Cortex of kidney (tissue), 1 donor: Measurements from ENCODE around the gene ZFP36.

Experiments used
- DNase-seq: peaks from one replicate; lab custom pipeline; 2025; lab: John Stamatoyannopoulos, UW

The ZFP36 gene

DNA sequence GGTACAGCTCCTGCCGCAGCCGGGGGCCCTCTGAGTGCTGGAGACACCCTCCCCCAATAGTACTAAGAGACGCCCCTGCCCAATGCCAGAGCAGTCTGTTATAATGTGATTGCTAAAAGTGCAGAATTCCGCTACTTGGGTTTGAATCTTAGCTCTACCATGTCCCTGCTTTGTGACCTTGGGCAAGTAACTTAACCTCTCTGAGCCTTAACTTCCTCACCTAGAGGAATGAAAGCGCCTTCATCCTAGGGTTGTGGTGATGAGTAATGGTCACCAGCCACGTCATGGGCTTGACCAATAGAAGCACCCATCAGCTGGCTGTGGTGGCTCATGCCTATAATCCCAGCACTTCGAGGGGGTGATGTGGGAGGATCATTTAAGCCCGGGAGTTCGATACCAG, 12.4 kb downstream of the ZFP36 start:
- DNase-seq = no peak

DNA sequence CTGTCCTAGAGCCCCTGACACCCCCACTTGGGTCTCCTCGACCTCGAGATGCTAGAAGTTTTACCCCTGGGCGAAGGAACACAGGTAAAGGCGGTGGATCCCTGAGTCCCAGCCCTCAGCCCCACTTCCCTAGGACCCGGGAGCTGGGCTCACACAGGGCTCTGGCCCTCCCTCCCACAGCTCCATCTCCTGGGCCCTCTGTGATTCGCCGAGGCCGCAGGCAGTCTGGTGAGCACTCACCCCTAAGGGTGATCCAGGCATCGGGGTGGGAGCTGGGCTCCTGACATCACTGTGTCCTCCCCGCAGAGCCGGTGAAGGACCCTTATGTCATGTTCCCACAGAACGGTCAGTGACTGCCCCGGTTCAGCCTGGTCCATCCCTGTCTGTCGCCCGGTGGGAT, 14.1 kb downstream of the ZFP36 start:
- no peak for DNase-seq

DNA sequence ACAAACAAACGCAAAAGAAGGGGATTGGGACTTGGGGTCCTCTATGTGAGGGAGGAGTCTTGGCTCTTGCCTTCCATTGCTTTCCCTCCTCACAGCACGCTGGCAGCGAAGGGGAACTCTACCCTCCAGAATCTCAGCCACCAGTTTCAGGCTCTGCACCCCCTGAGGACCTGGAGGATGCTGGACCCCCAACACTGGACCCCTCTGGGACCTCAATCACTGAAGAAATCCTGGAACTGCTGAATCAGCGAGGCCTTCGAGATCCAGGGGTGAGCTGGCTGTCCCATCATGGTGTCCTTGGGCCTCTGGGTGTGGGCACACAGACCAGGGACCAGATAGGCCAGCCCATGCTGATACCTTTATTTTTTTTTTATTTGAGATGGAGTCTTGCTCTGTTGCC, 15.4 kb downstream of the ZFP36 start:
- no peak for DNase-seq

DNA sequence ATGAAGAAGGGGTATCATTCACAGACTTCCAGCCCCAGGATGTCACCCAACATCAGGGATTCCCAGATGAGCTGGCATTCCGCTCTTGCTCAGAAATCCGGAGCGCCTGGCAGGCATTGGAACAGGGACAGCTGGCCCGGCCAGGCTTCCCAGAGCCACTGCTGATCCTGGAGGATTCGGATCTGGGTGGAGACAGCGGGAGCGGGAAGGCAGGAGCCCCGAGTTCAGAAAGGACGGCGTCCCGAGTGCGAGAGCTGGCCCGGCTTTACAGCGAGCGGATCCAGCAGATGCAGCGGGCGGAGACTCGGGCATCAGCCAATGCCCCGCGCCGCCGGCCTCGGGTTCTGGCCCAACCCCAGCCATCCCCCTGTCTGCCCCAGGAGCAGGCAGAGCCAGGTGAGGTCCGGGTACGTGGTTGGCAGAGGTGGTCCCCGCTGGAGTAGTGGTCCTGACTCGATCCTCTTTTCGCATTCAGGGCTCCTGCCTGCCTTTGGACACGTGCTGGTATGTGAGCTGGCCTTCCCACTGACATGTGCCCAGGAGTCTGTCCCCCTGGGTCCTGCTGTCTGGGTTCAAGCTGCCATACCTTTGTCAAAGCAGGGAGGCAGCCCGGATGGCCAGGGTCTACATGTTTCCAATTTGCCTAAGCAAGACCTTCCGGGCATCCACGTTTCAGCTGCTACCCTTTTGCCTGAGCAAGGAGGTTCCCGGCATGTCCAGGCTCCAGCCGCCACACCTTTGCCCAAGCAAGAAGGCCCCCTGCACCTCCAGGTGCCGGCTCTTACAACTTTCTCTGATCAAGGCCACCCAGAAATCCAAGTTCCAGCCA, 16.8 kb downstream of the ZFP36 start:
- no peak for DNase-seq

DNA sequence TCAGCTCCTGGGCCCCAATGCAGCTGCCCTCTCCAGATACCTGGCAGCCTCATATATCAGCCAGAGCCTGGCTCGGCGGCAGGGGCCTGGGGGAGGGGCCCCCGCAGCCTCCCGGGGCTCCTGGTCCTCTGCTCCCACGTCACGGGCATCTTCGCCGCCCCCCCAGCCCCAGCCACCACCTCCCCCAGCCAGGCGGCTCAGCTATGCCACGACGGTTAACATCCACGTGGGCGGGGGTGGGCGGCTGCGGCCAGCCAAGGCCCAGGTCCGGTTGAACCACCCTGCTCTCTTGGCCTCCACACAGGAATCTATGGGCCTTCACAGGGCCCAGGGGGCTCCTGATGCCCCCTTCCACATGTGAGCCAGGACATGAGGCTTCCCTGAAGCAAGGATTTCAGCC, 18.3 kb downstream of the ZFP36 start:
- DNase-seq = no peak

DNA sequence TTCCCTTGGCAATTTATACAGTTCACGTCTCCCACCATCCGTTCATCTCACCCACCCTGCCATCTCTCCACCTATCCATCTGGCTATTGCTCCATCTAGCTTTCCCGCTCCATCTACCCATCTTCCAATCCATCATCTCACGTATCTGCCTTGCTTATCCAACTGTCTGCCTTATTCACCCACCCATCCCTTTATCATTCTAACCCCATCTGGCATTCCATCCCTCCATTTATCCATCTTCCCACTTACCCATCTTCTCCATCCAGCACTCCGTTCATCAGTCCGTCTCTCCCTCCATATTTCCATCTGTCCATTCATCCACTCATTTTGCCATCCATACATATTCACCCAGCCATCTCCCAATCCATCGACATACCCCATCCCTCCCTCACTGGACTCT, 19.1 kb downstream of the ZFP36 start:
- no peak for DNase-seq

DNA sequence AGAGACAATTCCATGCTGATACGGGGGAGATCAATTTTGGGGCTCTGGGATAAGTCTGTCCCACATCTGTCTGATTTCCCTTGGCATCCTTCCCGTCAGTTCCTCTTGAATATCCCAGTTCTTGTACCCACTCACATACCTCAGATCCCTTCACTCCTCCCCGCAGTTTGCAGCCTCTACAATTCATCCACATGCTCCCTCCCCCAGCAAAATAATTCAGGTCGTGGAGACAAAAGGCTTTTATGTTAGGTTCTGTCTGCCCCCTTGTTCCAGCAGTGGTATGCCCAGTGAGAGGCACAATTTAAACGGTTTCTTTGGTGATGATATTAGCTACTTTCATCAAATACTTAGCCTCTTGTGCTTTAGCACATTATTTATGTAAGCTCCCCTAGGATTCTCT, 19.5 kb downstream of the ZFP36 start:
- DNase-seq = no peak

DNA sequence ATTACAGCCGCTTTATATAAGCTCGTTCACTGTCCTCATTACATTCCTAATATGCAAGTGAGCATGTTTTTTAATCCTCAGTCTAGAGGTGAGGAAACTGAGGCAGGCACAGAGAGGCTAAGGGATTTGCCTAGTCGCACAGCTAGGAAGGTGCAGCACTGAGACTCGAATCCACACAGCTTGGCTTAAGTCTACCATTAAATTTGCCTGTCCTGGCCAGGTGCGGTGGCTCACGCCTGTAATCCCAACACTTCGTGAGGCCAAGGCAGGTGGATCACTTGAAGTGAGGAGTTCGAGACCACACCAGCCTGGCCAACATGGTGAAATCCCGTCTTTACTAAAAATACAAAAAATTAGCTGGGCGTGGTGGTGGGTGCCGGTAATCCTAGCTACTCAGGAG, 21.1 kb downstream of the ZFP36 start:
- no peak for DNase-seq

DNA sequence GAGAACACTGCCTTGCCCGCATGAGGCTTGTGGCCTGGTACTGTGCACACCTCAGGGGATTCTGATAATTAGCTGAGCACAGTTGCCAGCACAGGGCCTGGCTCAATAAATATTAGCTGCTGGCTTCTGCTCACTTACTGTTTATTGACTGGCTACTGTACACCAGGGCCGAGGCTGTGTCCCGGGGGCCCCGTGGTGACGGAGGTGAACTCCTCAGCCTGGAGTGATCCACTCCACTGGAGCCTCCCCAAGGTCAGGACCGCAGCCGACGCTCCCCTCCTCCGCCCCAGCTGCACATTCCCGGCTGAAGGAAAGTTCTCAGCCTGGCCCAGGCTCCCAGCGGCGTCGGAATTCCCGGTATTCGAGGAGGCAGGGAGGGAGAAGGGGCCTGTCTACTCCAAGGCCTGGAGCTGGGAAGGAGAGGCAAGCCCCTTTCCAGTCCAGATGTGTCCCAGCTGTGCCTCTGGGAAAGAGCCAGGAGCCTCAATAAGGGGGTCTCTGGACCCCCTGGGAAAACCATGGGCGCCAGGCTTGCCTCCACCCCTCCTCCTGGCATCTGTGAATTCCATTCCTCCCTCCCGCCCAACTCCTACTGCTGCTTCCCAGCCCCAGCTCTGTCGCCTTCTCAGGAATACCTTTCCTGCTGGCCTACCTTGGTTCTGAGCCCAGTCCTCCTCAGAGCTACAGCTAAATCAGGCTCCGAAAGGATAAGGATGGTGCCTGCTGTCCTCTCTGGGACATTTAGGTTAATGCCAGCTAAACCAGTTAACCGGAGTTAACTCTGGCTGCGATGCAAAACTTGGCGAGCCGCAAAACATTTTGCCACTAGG, 21.9 kb downstream of the ZFP36 start:
- no peak for DNase-seq

DNA sequence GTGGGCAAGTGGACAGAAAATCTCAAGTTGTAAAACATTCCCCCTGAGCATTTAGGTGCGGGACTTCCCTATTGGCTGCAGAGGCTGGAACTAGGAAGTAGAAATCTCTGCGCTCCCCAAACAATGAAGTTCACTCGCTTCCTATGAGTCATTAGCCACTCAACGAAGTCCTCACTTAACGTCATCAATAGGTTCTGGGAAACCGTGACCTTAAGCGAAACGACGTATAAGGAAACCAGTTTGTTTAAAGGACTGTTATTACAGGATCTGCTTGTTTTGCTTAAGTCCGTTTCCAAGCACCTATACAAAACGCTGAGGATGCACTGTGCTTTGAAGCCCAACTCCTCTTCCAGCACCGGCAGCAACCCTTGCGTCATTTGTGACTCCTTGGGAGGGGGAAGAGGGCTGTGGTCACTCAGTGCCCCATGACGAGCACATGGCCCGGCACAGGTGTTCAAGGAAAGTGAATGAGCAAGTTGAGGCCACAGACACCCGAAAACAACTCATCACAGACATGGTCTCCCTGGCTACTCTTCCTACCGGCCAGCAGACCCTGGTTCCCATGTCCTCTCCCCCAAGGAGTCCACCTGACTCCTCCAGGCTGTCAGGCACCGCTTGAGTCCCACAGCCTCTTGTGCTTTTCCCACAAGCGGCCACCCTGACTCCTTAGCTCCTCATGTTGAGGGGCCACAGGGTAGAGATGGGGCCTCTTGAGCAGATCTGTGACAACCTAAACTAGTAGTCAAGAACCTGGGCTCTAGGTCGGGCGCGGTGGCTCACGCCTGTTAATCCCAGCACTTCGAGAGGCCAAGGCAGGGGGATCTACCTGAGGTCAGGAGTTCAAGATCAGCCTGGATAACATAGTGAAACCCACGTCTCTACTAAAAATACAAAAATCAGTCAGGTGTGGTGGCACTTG, 24.3 kb downstream of the ZFP36 start:
- DNase-seq = no peak

DNA sequence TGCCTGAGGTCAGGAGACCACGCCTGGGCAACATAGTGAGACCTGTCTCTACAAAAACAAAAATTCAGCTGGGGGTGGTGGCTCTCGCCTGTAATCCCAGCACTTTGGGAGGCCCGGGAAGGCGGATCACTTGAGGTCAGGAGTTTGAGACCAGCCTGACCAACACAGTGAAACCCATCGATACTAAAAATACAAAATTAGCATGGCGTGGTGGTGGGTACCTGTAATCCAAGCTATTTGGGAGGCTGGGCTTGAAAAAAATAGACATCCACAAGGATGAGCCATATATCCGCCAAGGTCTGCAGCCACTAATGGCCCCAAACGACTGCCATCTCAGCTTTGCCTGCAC, 26.0 kb downstream of the ZFP36 start:
- no peak for DNase-seq

DNA sequence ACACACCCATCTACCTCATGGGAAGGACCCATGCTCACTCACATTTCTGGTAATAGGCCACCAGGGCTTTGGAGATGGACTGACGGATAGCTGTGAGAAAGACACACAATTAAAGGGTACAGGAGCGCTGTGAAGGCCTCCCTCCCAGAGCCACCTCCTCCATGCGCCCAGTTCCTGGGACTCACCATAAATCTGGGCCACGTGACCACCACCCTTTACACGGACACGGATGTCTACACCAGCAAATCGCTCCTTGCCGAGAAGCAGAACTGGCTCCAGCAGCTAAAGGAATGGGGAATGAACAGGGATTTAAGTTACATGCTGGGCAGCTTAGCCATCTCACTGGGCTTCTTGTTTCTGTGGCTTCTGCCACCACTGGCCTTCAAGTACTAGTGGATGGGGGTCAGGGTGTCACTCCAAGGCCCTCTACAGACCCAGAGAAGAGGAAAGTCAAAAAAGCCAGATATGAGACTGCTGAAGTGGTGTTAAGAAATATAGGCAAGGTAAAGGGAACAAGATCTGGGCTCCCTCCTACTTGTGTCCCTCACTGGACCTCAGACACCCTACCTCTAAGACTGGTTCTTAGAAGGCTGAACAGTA, 26.9 kb downstream of the ZFP36 start:
- no peak for DNase-seq

DNA sequence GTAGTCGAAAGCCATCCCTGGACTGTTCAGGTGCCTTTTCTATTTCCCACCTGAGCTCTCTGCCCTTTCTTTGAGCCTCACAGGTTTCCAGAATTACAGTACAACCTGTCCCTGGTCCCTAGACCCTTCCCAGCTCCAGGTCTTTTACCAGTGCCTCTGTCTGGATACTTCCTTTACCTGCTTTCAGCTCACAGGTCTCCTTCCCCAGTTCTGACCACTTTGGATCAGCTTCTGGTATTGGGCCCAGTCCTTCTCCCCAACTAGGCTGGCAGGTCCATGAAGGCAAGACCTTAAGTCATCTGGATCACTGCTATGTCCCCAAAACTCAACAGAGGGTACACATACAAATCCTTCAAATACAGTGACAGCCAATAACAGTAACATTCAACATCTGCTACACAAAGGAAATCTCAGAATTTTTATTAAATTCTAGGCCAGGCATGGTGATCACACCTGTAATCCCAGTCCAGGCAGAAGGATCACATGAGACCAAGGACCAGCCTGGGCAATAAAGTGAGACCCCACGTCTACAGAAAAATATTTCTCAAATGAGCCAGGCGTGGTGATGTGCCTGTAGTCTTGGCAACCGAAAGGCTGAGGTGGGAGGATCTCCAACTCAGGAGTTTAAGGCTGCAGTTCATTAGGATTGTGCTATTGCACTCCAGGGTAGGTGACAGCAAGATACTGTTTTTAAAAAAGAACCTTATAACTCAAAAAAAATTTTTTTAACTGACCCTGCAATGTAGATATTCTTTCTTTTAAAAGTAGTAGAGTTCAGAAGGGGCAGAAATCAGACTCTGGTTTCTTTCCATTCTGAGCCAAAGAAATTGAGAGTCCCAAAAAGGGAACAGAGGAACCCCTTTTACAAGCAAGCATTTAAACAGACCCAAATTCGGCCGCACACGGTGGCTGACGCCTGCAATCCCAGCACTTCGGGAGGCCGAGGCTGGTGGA, 27.8 kb downstream of the ZFP36 start:
- no peak for DNase-seq

DNA sequence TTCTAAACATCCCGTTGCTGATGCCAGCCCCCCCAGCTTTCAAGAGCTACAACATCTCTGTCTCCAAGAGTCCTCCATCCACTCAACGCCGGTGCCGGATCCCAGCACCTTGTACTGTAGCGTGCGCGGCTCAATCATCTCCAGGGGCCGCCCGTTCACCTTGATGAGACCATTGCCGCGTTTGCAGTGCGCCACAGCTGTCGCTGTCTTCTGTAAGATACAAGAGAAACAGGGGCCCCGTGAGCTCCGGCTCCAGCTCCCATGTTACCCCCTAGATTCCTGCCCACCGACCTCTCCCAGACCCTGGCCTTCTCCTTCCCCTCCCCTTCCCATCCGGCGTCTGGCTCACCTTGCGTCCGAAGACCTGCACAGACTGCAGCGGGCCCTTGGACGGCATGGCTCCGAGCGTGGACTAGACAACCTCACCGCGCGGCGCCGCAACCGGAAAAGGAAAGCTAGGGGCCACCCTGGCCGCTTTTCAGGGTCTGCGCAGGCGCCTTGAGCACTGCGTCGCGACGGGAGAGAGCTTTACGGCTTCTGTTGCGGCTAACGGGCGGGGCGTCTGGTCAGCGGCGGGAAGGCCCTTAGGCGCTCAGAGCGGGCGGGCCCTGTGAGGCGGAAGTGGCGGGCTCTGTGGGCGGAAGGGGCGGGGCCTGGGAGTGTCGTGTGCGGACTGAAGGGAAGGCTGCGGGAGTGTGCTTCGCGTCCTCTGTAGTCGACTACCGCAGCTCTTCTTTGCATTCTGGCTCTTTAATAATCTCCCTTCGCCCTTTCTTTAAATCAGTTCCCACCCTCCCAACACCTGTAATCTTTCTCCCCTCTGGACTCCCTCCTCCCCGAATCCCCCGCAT, 29.1 kb downstream of the ZFP36 start, which contains the start of gene RPS16:
RPS16 (minus strand) TSS at position 451 of the 851 bp plus-strand sequence; CDS start at position 397, 54 bp downstream.
- DNase-seq = no peak

DNA sequence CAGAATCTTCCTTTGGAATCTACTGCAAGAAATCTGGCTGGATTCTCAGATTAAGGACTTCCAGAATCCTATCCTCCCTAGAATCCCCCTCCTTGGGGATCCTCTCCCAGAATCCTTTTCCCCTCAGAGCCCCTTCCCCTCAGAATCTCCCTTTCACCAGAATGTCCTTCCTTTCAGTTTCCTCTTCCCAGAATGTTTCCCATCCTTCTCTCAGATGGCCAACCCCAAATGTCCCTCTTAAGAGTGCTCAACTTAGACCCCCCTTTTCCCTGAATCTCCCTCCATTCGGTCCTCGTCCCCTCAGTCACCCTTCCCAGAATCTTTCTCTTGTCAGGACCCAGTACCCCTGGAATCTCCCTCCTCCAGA, 29.7 kb downstream of the ZFP36 start:
- DNase-seq = no peak

DNA sequence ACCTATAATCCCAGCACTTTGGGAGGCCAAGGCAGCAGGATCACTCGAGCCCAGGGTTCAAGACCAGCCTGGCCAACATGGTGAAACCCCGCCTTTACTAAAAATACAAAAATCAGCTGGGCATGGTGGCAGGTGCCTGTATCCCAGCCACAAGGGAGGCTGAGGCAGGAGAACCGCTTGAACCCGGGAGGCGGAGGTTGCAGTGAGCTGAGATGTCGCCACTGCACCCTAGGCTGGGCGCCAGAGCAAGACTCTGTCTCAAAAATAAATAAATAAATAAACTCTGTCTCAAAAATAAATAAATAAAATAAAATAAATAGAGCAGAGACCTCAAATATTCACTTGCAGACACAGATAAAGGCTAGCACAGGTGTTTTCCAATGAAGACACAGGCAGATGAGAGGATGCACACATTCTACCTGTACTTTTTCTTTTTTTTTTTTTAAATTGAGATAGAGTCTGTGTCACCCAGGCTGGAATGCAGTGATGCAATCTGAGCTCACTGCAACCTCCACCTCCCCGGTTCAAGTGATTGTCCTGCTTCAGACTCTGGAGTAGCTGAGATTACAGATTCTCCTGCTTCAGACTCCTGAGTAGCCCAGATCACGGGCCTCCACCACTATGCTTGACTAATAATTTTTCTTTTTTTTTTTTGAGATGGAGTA, 31.8 kb downstream of the ZFP36 start:
- no peak for DNase-seq

DNA sequence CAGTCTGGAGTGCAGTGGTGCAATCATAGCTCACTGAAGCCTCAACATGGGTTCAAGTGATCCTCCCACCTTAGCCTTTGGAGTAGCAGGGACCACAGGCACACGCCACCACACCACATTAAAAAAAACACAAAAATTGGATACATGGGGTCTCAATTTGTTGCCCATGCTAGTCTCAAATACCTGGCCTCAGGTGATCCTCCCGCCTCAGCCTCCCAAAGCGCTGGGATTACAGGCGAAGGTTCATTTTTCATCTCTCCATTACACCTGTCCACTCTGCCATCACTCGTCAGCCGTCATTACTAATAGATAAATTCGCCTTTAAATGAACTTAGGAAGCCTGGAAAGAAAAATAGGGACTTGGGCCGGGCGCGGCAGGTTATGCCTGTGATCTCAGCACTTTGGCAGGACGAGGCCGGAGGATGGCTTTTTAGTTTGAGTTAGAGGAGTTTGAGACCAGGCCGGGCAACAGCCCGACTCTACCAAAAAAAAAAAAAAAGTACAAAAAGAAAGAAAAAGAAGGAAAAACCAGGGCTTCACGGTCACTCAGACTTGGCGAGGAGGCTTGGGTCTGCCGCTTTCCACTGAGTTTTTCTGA, 38.0 kb downstream of the ZFP36 start:
- no peak for DNase-seq

DNA sequence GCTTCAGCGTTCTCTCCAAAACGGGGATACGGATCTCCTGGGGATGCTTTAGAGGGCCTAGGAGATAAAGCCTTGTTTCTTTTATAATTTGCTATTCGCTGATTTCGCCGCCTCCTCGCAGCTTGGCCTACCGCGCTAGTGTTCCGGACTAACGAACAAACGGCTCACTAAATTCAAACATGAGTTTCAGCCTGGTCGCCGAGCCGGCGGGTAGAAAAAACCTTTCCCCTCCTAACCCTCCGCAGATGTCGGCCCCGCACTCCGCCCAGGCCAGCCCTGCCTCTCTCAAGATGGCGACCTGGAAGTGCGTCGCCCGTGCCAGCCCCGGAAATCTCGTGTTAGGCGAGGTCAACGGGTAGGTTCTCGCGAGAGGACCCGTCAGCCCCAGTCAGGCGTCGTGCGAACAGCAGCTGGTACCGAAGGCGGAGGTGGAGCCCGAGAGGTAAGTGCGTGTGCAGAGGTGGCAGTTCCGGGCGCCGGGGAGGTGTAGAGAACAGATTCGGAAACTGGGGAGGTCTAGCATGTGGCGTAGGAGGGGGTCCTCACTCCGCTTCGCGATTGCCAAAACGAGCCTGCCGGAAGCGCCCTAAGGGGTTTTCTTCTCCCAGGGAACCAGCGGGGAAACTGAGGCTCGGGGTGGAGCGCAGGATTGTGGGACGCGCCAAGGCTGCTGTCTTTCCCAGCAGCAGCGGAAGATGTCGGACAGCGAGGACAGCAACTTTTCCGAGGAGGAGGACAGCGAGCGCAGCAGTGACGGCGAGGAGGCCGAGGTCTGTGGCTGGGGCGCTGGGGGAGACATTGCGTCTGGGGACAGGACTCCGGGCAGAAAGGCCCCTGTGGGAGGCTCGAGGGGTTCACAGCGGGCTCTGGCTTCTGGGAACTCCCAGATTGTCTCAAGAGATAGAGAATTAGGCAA, 38.8 kb downstream of the ZFP36 start, which contains the start of gene SUPT5H:
SUPT5H (plus strand) TSS at position 387 of the 916 bp plus-strand sequence; CDS start at position 696, 309 bp downstream.
- DNase-seq = no peak
